ENCODE results near the gene METTL13.

DNA sequence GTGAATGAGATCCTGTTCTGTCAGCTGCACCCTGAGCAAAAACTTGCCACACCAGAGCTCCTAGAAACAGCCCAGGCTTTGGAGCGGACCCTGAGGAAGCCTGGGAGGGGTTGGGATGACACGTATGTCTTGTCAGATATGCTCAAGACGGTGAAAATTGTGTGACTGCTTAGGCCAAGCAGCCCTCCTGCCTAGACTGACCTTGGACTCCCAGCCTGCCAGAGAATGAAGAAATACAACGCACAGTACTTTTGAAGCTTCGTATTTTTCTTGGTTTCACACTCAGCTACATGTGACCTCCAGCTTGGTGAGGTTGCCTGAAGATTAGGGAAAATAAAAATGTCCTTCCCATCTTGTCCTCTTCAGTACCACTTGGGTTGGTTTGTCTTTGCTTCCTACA is 15.1 kb downstream of the METTL13 start:
- TF ChIP-seq, protein P1, sequence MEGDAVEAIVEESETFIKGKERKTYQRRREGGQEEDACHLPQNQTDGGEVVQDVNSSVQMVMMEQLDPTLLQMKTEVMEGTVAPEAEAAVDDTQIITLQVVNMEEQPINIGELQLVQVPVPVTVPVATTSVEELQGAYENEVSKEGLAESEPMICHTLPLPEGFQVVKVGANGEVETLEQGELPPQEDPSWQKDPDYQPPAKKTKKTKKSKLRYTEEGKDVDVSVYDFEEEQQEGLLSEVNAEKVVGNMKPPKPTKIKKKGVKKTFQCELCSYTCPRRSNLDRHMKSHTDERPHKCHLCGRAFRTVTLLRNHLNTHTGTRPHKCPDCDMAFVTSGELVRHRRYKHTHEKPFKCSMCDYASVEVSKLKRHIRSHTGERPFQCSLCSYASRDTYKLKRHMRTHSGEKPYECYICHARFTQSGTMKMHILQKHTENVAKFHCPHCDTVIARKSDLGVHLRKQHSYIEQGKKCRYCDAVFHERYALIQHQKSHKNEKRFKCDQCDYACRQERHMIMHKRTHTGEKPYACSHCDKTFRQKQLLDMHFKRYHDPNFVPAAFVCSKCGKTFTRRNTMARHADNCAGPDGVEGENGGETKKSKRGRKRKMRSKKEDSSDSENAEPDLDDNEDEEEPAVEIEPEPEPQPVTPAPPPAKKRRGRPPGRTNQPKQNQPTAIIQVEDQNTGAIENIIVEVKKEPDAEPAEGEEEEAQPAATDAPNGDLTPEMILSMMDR (IDR thresholded peaks at IDR 0.05; ENCODE audit: low read length) = no peak
- TF ChIP-seq EZH2 (optimal IDR thresholded peaks at IDR 0.05; ENCODE audit: low read depth, low read length) (no peak), EZH2phosphoT487 (IDR thresholded peaks at IDR 0.05; ENCODE audit: low read length) (no peak)
